Motor neuron (in vitro differentiated cells): Measurements from ENCODE around the gene VWA3A. TPM values are rescaled to one million over a fixed set of nuclear protein-coding genes. Genes with fewer than 3 reads are reported as not detected.
A peak's percentile ranks its signal among the peaks of the same experiment; 100 is the strongest.
"Not testable (repeated sequence)": the region's sequence is repeated elsewhere in the genome, so short reads cannot be mapped to it uniquely, and the experiment has no call there.

Experiments
- ATAC-seq, 8 experiments: fragments of 200-7000 bp; cut with Tn5 transposase; replicated peaks in 6 of 8; 2 replicates each; pipeline ENCODE4 v1.8.0; 2021; ENCODE audit warnings: mild to moderate bottlenecking in 8 of 8, moderate library complexity in 8 of 8
- H3K27ac ChIP-seq, 2 donors: fragments of 250-450 bp; sonication (Bioruptor Pico); 2 replicates each; pipeline ENCODE4 v1.9.0; 2021; ENCODE audit warnings: antibody characterized with exemption in 2 of 2, mild to moderate bottlenecking in 2 of 2, moderate library complexity in 1 of 2
- H3K4me1 ChIP-seq, 2 donors: fragments of 250-450 bp; sonication (Bioruptor Pico); replicated peaks in 1 of 2; 2 replicates each; pipeline ENCODE4 v1.6.1; 2021; ENCODE audit warnings: antibody characterized with exemption in 2 of 2, mild to moderate bottlenecking in 2 of 2, moderate library complexity in 1 of 2
- H3K4me3 ChIP-seq, 5 donors: fragments of 250-450 bp; sonication (Bioruptor Pico); 2 replicates each; pipeline ENCODE4 v1.9.0; 2021; ENCODE audit warnings: antibody characterized with exemption in 5 of 5, mild to moderate bottlenecking in 5 of 5, moderate library complexity in 4 of 5
- WGBS, 10 experiments: fragments of 450-650 bp; shearing (Covaris generic); methylation state at CpG; one replicate each; pipeline ENCODE4 v1.0.0; 2022; 5-methylcytosine and 5-hydroxymethylcytosine counted together
- in situ Hi-C, 9 experiments: fragments of 400-800 bp; cut with MboI; loops; one replicate each; pipeline ENCODE4 v1.15.0; 2021; ENCODE audit warnings: low sequenced_read_pairs in 9 of 9, low pct_unique_long_range_greater_than_20kb in 2 of 9; ENCODE audit not compliant: unreplicated experiment in 9 of 9
- total RNA-seq, 8 experiments: library from RNA; unstranded; fragments of 300-600 nt; gene quantifications; 2 replicates each; pipeline versions ENCODE4 v1.2.3 to v1.2.4, GENCODE V29; 2022

The VWA3A gene
- total RNA-seq, 8 experiments from 2014 or later: 0.09 to 18.7 (median 0.62) TPM; not detected in 1

DNA sequence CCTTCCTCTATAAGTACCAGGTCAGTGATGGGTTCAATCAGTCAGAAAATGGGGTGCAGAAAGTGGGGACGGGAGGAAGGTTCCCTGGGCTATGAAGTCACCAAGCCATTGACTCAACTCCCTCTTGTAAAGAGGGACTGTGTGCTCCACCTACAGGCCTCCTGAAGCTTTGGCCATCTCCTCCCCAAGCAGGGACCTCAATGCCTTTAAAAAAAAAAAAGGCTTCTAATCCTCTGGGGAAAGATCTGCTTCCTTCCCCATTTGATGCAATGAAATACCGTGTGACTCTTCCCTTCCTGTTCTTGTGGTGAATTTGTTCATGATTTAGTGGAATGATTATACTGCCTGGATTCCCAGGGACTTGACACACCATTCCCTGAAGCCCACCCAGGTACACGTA is 30.8 kb downstream of the VWA3A start:
- ATAC-seq: peak in 1 of 8 experiments; percentile 53
- 0 to 60% (median 30%) methylated on average over 1 to 2 of the region's 3 CpGs; no CpG with 5 or more reads in 5 of the 10 experiments for WGBS, 10 experiments
- Histone ChIP-seq H3K4me1 (no peaks in the 10 kb centered on the region), H3K27ac (no peak overlapping the region), H3K4me3 (no peak overlapping the region)
- in situ Hi-C loops: no loop called here

DNA sequence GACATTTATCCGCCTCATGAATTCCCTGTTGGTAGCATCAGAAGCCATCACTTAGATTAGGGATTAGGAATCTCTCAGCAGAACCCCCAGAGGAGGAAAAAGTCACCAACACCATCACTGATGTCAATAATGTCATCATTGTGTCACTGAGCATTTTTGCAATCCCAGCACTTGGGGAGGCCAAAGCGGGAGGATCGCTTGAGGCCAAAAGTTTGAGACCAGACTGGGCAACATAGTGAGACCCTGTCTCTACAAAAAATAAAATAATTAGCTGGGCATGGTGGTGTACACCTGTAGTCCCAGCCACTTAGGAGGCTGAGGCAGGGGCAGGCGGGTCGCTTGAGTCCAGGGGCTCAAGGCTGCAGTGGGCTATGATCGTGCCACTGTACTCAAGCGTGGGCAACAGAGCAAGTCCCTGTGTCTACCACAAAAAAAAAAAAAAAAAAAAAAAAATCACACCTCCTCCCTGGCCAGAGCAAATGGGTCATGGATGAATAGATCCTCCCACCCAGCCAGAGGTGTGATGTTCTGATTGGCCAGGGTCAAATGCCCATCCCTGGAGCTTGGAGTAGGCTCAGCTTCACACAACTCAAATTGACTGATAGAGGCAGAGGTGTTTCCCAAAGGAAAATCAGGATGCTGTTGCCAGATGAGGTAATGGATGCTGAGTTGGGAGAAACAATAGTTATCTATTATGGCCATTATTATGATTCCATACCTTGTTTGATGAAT is 31.6 kb downstream of the VWA3A start:
- no peak for ATAC-seq
- Histone ChIP-seq H3K4me1 (no peaks in the 10 kb centered on the region), H3K4me3 (no peak overlapping the region), H3K27ac (no peak overlapping the region)
- in situ Hi-C loops: no loop called here
- WGBS, 10 experiments: 48 to 100% (median 93%) methylated on average over 1 to 4 of the region's 7 CpGs; no CpG with 5 or more reads in 3 of the 10 experiments

GRCh38 chr16:22124583-22125284 is 32.4 kb downstream of the VWA3A start:
- Histone ChIP-seq H3K4me1 (no peaks in the 10 kb centered on the region), H3K4me3 (no peak overlapping the region), H3K27ac (no peak overlapping the region)
- no peak for ATAC-seq
- in situ Hi-C loops: loop anchor here in 1 of 9 experiments (25.0 kb wide), 1 partner anchor 462 kb away; the partner anchor contains the start of genes IGSF6 and OTOA
- 58 to 90% (median 79%) methylated on average over 2 to 5 of the region's 6 CpGs for WGBS, 10 experiments

GRCh38 chr16:22126037-22126558 is 33.8 kb downstream of the VWA3A start:
- H3K4me1 ChIP-seq: no peaks in the 10 kb centered on the region
- WGBS, 10 experiments: 45 to 93% (median 79%) methylated on average over 2 to 11 of the region's 15 CpGs; no CpG with 5 or more reads in 1 of the 10 experiments
- no peak overlapping the region for H3K27ac ChIP-seq
- in situ Hi-C loops: loop anchor here in 1 of 9 experiments (25.0 kb wide), 1 partner anchor 464 kb away; the partner anchor contains the start of genes IGSF6 and OTOA
- H3K4me3 ChIP-seq: no peak overlapping the region
- ATAC-seq: peak in 1 of 8 experiments; percentile 95

- H3K27ac ChIP-seq, H3K4me1 ChIP-seq, ATAC-seq, H3K4me3 ChIP-seq: not testable (repeated sequence)
- in situ Hi-C loops: loop anchor here in 1 of 9 experiments (25.0 kb wide), 1 partner anchor 466 kb away; the partner anchor contains the start of genes IGSF6 and OTOA
- WGBS, 10 experiments: 0 to 100% (median 81%) methylated on average over 1 of the region's 1 CpG; no CpG with 5 or more reads in 2 of the 10 experiments
Measured at GRCh38 chr16:22128537-22128936, 36.2 kb downstream of the VWA3A start.

GRCh38 chr16:22130528-22130927 is 38.2 kb downstream of the VWA3A start:
- Histone ChIP-seq H3K4me3 (no peak overlapping the region), H3K27ac (no peak overlapping the region), H3K4me1 (no peaks in the 10 kb centered on the region)
- in situ Hi-C loops: loop anchor here in 1 of 9 experiments (25.0 kb wide), 1 partner anchor 468 kb away; the partner anchor contains the start of genes IGSF6 and OTOA
- no peak for ATAC-seq

DNA sequence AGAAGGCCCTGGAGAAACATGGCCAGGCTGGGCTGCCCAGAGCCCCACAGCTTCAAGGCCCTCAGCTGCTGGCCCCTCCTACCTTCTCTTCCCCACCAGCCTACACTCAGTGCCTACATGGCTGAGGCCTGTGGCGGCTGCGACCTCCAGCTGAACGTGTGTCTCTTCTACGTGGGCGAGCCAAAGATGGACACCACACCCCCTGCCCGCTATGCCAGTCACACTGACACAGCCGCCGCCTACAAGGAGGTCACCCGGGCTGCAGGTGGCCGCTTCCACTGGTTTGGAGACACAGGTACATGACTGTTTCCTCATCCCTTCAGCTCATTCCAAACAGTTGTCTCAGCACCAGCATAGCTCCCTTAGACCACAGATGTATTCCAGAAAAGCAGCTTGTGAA is 40.5 kb downstream of the VWA3A start:
- Histone ChIP-seq H3K27ac (no peak overlapping the region), H3K4me3 (no peak overlapping the region), H3K4me1 (no peaks in the 10 kb centered on the region)
- WGBS, 10 experiments: 33 to 100% (median 78%) methylated on average over 1 to 8 of the region's 10 CpGs; no CpG with 5 or more reads in 5 of the 10 experiments
- in situ Hi-C loops: loop anchor here in 1 of 9 experiments (25.0 kb wide), 1 partner anchor 470 kb away; the partner anchor contains the start of genes IGSF6 and OTOA
- ATAC-seq: no peak

- 60 to 81% methylated on average over 1 to 6 of the region's 8 CpGs; no CpG with 5 or more reads in 8 of the 10 experiments for WGBS, 10 experiments
- H3K4me1 ChIP-seq: no peaks in the 10 kb centered on the region
- H3K4me3 ChIP-seq: no peak overlapping the region
- in situ Hi-C loops: loop anchor here in 1 of 9 experiments (25.0 kb wide), 1 partner anchor 476 kb away; the partner anchor contains the start of genes IGSF6 and OTOA
- no peak for ATAC-seq
- no peak overlapping the region for H3K27ac ChIP-seq
Measured at GRCh38 chr16:22138482-22138881, 46.1 kb downstream of the VWA3A start.

DNA sequence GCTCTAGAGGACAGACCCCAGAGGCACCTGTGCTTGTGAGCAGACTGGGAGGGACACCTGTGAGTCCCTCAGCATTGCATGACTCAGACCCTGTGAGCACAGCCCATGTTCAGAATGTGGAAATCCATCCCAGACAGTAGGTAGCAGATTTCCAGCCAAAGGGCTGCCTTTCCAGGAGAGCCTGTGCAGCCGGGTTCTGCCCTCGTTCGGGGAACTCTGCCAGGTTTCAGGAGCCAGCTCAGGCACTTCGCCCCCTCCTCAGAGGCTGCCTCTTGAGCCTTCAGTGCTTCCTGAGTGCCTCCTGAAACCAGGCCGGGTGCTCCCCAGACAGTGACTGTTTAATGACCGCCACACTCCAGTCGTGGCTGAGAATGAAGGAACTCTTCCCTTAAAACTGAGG is 46.7 kb downstream of the VWA3A start:
- no peak overlapping the region for H3K27ac ChIP-seq
- ATAC-seq: no peak
- in situ Hi-C loops: loop anchor here in 1 of 9 experiments (25.0 kb wide), 1 partner anchor 477 kb away; the partner anchor contains the start of genes IGSF6 and OTOA
- 20 to 40% methylated on average over 1 of the region's 7 CpGs; no CpG with 5 or more reads in 8 of the 10 experiments for WGBS, 10 experiments
- no peak overlapping the region for H3K4me3 ChIP-seq
- no peaks in the 10 kb centered on the region for H3K4me1 ChIP-seq

DNA sequence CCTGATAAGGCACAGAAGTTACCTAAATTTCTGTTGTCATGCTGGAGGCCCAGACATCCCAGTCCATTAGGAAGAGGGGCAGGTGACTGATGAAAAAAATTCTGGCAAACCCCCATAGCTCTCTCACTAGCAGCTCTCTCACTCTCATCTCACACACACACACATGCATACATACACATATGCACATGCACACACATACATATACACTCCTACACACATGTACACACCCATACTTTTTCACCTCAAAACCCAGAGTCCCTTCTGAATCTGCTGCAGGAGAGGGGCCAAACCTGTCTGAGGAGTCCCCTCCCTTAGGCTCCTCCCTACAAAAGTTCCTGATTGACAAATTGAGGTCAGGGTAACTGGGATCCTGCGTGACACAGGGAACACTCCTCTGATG is 47.4 kb downstream of the VWA3A start:
- 45 to 100% (median 80%) methylated on average over 1 of the region's 1 CpG; no CpG with 5 or more reads in 5 of the 10 experiments for WGBS, 10 experiments
- in situ Hi-C loops: loop anchor here in 1 of 9 experiments (25.0 kb wide), 1 partner anchor 477 kb away; the partner anchor contains the start of genes IGSF6 and OTOA
- no peaks in the 10 kb centered on the region for H3K4me1 ChIP-seq
- H3K27ac ChIP-seq: no peak overlapping the region
- no peak for ATAC-seq
- H3K4me3 ChIP-seq: no peak overlapping the region

DNA sequence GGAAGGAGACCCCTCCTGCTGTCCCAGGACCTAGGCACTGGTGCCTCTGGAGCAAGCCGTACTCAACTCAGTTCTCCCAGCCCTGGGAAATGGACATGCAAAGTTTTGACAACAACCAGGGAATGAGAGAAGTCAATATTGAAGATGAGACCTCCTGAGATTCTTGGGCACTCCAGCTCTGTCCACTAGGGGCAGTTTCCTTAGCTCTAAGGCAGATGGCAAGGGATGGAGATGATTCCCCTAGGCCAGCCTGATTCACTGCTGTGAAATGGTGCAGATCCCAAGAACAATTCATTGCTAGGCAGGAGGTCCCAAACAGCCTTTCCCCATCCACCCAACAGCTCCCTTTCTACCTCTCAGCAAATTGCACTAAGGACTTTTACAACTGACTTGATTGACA is 49.4 kb downstream of the VWA3A start:
- in situ Hi-C loops: loop anchor here in 1 of 9 experiments (25.0 kb wide), 1 partner anchor 479 kb away; the partner anchor contains the start of genes IGSF6 and OTOA
- ATAC-seq: peak in 3 of 8 experiments; percentile 33 to 79 (median 53)
- 80 to 86% methylated on average over 1 of the region's 1 CpG; no CpG with 5 or more reads in 8 of the 10 experiments for WGBS, 10 experiments

GRCh38 chr16:22144520-22144919 is 52.2 kb downstream of the VWA3A start:
- in situ Hi-C loops: loop anchor here in 1 of 9 experiments (25.0 kb wide), 1 partner anchor 482 kb away; the partner anchor contains the start of genes IGSF6 and OTOA
- Histone ChIP-seq H3K4me3 (no peak overlapping the region), H3K27ac (no peak overlapping the region), H3K4me1 (no peaks in the 10 kb centered on the region)
- 38 to 92% (median 78%) methylated on average over 2 to 5 of the region's 6 CpGs; no CpG with 5 or more reads in 3 of the 10 experiments for WGBS, 10 experiments
- ATAC-seq: no peak

More for the DNA sequence above, 49.4 kb downstream of the VWA3A start:
- no peak overlapping the region for H3K27ac ChIP-seq
- no peaks in the 10 kb centered on the region for H3K4me1 ChIP-seq
- no peak overlapping the region for H3K4me3 ChIP-seq
